Upper lobe of left lung (tissue), 4 donors: ENCODE measurements around the gene SERPINA12.

ENCODE experiments used
- CTCF ChIP-seq, 6 experiments: fragments of 450-650 bp in 4 of 6; fragments of 200-600 bp in 2 of 6; sonication (generic) in 2 of 6; IDR thresholded peaks; one replicate each; pipeline ENCODE4 v1.5.1; 2016 to 2019; ENCODE audit warnings: antibody characterized with exemption in 6 of 6
- EP300 ChIP-seq, 4 donors: sonication (generic); formaldehyde crosslinking; IDR thresholded peaks; one replicate each; pipeline ENCODE4 v1.5.1; 2017; ENCODE audit warnings: antibody characterized with exemption in 4 of 4, control low read depth in 2 of 4
- POLR2A ChIP-seq, 4 donors: fragments of 450-650 bp; IDR thresholded peaks; one replicate each; pipeline ENCODE4 v1.5.1; 2016 to 2017; ENCODE audit warnings: antibody characterized with exemption in 4 of 4, mild to moderate bottlenecking in 2 of 4
- POLR2AphosphoS5 ChIP-seq, 2 donors: sonication (generic); formaldehyde crosslinking; IDR thresholded peaks; one replicate each; pipeline ENCODE4 v1.5.1; 2017; ENCODE audit warnings: antibody characterized with exemption in 2 of 2

DNA sequence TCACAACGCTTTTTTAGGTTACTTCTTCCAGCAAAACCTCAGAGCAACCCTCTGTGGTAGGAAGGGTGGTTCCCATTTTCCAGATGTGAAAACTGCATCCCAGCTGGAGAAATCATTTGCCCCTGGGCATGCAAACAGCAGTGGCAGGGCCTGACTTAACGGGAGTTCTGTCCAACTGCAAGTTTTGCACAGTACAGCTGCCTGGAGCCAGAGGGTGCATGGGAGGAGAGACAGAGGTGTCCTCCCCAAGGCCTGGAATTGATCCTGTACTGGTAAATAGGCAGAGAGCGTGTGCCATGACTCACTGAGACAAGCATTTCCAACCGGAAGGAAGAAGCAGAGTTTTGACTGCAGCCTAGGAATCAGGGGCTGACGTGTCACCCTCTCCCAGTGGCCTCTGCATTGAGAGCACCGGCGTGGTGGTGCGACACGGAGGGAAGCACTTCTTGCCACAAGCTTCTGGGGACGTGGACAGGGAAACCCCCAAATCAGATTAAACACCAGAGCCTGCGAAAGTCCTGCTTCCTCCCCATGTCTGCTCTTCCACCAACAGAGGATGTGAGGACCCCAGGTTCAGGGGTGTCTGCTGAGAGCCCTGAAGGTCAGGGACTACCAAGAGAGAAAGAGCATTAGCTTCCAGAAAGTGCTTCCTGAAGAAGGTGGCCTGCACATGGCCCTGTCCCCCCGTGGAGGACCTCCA is 33.0 kb upstream of the SERPINA12 start:
- TF ChIP-seq CTCF (IDR thresholded peaks at IDR 0.05) (no peak), POLR2A (IDR thresholded peaks at IDR 0.05) (no peak), POLR2AphosphoS5 (IDR thresholded peaks at IDR 0.05) (no peak), EP300 (IDR thresholded peaks at IDR 0.05) (no peak)
